RCC 7860 (cell line): Measurements from ENCODE around the gene PLIN1.

Source experiments
- DNase-seq: peaks from one replicate; pipeline ENCODE4 v3.0.0-alpha.2; 2015; ENCODE audit warnings: low spot score
- FAIRE-seq: peaks from 2 replicates; lab custom pipeline; 2012; peaks lifted over from hg19 to GRCh38; lab: Jason Lieb, UNC

Gene PLIN1

GRCh38 chr15:89672221-89673164, 6.7 kb downstream of the PLIN1 start:
- DNase-seq (no peak), FAIRE-seq (no peak)

GRCh38 chr15:89671687-89672086, 7.5 kb downstream of the PLIN1 start:
- no peak for FAIRE-seq
- no peak for DNase-seq

GRCh38 chr15:89670971-89671560, 8.1 kb downstream of the PLIN1 start:
- FAIRE-seq (no peak), DNase-seq (no peak)

- DNase-seq (no peak), FAIRE-seq (no peak)
These were observed 9.2 kb downstream of the PLIN1 start for GRCh38 chr15:89669941-89670340.

GRCh38 chr15:89669309-89669865, 9.8 kb downstream of the PLIN1 start:
- no peak for DNase-seq
- FAIRE-seq: no peak

- FAIRE-seq: no peak
- DNase-seq: no peak
These were observed 11.0 kb downstream of the PLIN1 start for GRCh38 chr15:89668171-89668570.

- FAIRE-seq: no peak
These were observed 11.5 kb downstream of the PLIN1 start for GRCh38 chr15:89667706-89667960.

GRCh38 chr15:89666858-89667705, 12.1 kb downstream of the PLIN1 start:
- FAIRE-seq (no peak), DNase-seq (no peak)

More at GRCh38 chr15:89667706-89667960, 11.5 kb downstream of the PLIN1 start:
- no peak for DNase-seq

GRCh38 chr15:89666184-89666857, 12.8 kb downstream of the PLIN1 start:
- DNase-seq: no peak
- FAIRE-seq: no peak

- FAIRE-seq: no peak
These were observed 13.6 kb downstream of the PLIN1 start for GRCh38 chr15:89665449-89666181.

GRCh38 chr15:89664441-89665350, 14.5 kb downstream of the PLIN1 start:
- DNase-seq (no peak), FAIRE-seq (no peak)

More at GRCh38 chr15:89665449-89666181, 13.6 kb downstream of the PLIN1 start:
- no peak for DNase-seq

GRCh38 chr15:89662893-89663626, 16.1 kb downstream of the PLIN1 start:
- FAIRE-seq (peak; percentile 86), DNase-seq (peak; percentile 89)

- FAIRE-seq: no peak
- no peak for DNase-seq
These were observed 18.6 kb downstream of the PLIN1 start for GRCh38 chr15:89660556-89660955.

- FAIRE-seq: no peak
These were observed 19.9 kb downstream of the PLIN1 start for GRCh38 chr15:89659295-89659694.

GRCh38 chr15:89657686-89658200, 21.4 kb downstream of the PLIN1 start:
- no peak for FAIRE-seq
- DNase-seq: no peak

More at GRCh38 chr15:89659295-89659694, 19.9 kb downstream of the PLIN1 start:
- no peak for DNase-seq

GRCh38 chr15:89656116-89656815, 22.9 kb downstream of the PLIN1 start:
- no peak for FAIRE-seq
- peak; percentile 67 for DNase-seq
